Breast epithelium (tissue), 3 donors: ENCODE data around the gene RB1.

ENCODE experiments used
- POLR2A ChIP-seq: fragments of 450-650 bp; IDR thresholded peaks from one replicate; pipeline ENCODE4 v1.6.1; 2016; ENCODE audit warnings: antibody characterized with exemption, mild to moderate bottlenecking, moderate library complexity
- POLR2AphosphoS5 ChIP-seq, 3 donors: sonication (generic); formaldehyde crosslinking; IDR thresholded peaks; one replicate each; pipeline ENCODE4 v1.6.1; 2017; ENCODE audit warnings: antibody characterized with exemption in 3 of 3
- TF ChIP-seq, protein P1 (sequence below), 3 donors: fragments of 450-650 bp; IDR thresholded peaks; one replicate each; pipeline ENCODE4 v1.5.1; 2016 to 2017; ENCODE audit warnings: antibody characterized with exemption in 3 of 3, mild to moderate bottlenecking in 3 of 3, moderate library complexity in 3 of 3

DNA sequence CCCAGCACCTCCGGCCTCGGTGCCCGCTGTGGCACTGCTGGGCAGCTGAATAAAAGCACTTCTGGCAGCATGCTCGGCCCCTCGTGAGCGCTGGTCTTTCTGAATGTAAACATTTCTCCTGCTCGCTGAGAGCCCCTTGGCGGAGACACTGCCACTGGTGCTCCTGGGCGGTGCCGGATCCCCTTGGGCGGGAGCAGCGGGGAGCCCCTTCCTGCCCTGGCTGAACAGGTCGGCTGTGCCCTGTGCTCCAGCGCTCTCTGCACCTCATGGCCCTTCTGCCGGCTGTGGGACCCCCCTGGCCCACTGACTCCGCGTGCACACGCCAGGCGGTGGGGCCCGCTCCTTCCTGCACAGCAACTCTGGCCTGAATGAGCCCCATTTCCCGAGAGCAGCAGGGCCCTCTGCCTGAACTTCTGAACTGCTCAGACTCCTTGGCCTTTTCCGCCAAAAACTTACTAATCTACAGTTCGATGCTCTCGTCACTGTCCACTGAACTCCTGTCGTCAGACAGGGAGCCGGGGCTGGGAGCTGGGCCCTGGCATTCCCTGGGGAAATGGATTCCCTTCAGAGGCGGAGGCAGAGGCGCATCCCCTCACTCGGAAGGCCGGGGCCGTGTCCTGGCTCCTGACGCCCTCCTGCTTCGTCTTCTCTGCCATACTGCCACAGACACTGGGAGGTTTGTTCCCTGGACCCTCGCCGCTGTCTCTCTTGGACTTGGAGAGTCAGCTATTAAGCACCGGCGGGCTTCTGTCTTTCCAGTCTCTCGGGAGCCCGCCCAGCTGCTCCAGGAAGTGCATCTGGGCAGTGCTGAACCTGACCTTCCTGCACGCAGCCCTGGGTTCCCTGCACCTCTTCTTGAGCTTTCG lies 14.2 kb downstream of the RB1 start:
- TF ChIP-seq, protein P1, sequence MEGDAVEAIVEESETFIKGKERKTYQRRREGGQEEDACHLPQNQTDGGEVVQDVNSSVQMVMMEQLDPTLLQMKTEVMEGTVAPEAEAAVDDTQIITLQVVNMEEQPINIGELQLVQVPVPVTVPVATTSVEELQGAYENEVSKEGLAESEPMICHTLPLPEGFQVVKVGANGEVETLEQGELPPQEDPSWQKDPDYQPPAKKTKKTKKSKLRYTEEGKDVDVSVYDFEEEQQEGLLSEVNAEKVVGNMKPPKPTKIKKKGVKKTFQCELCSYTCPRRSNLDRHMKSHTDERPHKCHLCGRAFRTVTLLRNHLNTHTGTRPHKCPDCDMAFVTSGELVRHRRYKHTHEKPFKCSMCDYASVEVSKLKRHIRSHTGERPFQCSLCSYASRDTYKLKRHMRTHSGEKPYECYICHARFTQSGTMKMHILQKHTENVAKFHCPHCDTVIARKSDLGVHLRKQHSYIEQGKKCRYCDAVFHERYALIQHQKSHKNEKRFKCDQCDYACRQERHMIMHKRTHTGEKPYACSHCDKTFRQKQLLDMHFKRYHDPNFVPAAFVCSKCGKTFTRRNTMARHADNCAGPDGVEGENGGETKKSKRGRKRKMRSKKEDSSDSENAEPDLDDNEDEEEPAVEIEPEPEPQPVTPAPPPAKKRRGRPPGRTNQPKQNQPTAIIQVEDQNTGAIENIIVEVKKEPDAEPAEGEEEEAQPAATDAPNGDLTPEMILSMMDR (IDR thresholded peaks at IDR 0.05), result no peak
- TF ChIP-seq POLR2AphosphoS5 (IDR thresholded peaks at IDR 0.05), result no peak
- TF ChIP-seq POLR2A, result no peak
